ENCODE data around the gene TOM1L2. TPM values are rescaled to one million over a fixed set of nuclear protein-coding genes. Genes with fewer than 3 reads are reported as not detected.

TOM1L2 gene
- total RNA-seq, 4 donors from 2014 or later, result 55.7 to 97.1 (median 73.3) TPM

GRCh38 chr17:18011286-18011685, 39.1 kb upstream of the TOM1L2 start:
- Histone ChIP-seq H3K27ac (no peak overlapping the region), H3K36me3 (peaks cover 0 to 6% of the 10 kb centered on the region in 2 donors), H3K27me3 (no peaks in the 10 kb centered on the region), H3K4me1 (no peaks in the 10 kb centered on the region), H3K4me3 (no peak overlapping the region), H3K9me3 (no peaks in the 10 kb centered on the region)
- TF ChIP-seq CTCF (IDR thresholded peaks at IDR 0.05 in 4 of 5, conservative IDR thresholded peaks at IDR 0.05 in 1 of 5) (no peak), POLR2A (IDR thresholded peaks at IDR 0.05) (no peak)
- in situ Hi-C loops (cut with MboI; ENCODE audit: low sequenced_read_pairs in 4 of 4), result no loop called here
- intact Hi-C loops (cut with DNase I; ENCODE audit: low total_unique reads), result no loop called here
- DNase-seq (no peak), ATAC-seq (no peak)

GRCh38 chr17:18009609-18010420, 37.6 kb upstream of the TOM1L2 start:
- intact Hi-C loops (cut with DNase I; ENCODE audit: low total_unique reads) (no loop called here), in situ Hi-C loops (cut with MboI; ENCODE audit: low sequenced_read_pairs in 4 of 4) (no loop called here)
- Histone ChIP-seq H3K36me3 (peaks cover 0 to 6% of the 10 kb centered on the region in 2 donors), H3K27ac (no peak overlapping the region), H3K9me3 (no peaks in the 10 kb centered on the region), H3K4me1 (peaks cover 6 to 7% of the 10 kb centered on the region in 2 donors), H3K27me3 (no peaks in the 10 kb centered on the region), H3K4me3 (no peak overlapping the region)
- ATAC-seq (no peak), DNase-seq (no peak)
- no peak for TF ChIP-seq POLR2A (IDR thresholded peaks at IDR 0.05)
- TF ChIP-seq CTCF (IDR thresholded peaks at IDR 0.05 in 4 of 5, conservative IDR thresholded peaks at IDR 0.05 in 1 of 5), result no peak

- DNase-seq (no peak), ATAC-seq (no peak)
- intact Hi-C loops (cut with DNase I; ENCODE audit: low total_unique reads), result no loop called here
- Histone ChIP-seq H3K4me3 (no peak overlapping the region), H3K27me3 (no peaks in the 10 kb centered on the region), H3K27ac (no peak overlapping the region), H3K4me1 (peaks cover 6 to 7% of the 10 kb centered on the region in 2 donors), H3K9me3 (no peaks in the 10 kb centered on the region), H3K36me3 (peaks cover 0 to 6% of the 10 kb centered on the region in 2 donors)
- TF ChIP-seq CTCF (IDR thresholded peaks at IDR 0.05 in 4 of 5, conservative IDR thresholded peaks at IDR 0.05 in 1 of 5), result no peak
- TF ChIP-seq POLR2A (IDR thresholded peaks at IDR 0.05), result no peak
- in situ Hi-C loops (cut with MboI; ENCODE audit: low sequenced_read_pairs in 4 of 4), result no loop called here
Measured at GRCh38 chr17:18008496-18009268, 36.5 kb upstream of the TOM1L2 start.

- no peak overlapping the region for H3K4me3 ChIP-seq
- TF ChIP-seq POLR2A (IDR thresholded peaks at IDR 0.05) (no peak), CTCF (IDR thresholded peaks at IDR 0.05 in 4 of 5, conservative IDR thresholded peaks at IDR 0.05 in 1 of 5) (no peak)
- ATAC-seq, result no peak
- no peaks in the 10 kb centered on the region for H3K27me3 ChIP-seq
- H3K4me1 ChIP-seq, result peaks cover 6 to 7% of the 10 kb centered on the region in 2 donors
- in situ Hi-C loops (cut with MboI; ENCODE audit: low sequenced_read_pairs in 4 of 4), result no loop called here
- intact Hi-C loops (cut with DNase I; ENCODE audit: low total_unique reads), result no loop called here
- no peaks in the 10 kb centered on the region for H3K9me3 ChIP-seq
- DNase-seq, result no peak
- peaks cover 0 to 3% of the 10 kb centered on the region in 2 donors for H3K36me3 ChIP-seq
- no peak overlapping the region for H3K27ac ChIP-seq
Measured at GRCh38 chr17:18006495-18007239, 34.5 kb upstream of the TOM1L2 start.
